CMK (cell line): ENCODE results near the gene TEX12.
A peak's percentile ranks its signal among the peaks of the same experiment; 100 is the strongest.

ENCODE experiments used
- DNase-seq: peaks from one replicate; pipeline ENCODE4 v3.0.0-alpha.2; 2010; ENCODE audit warnings: low read depth

The TEX12 gene

DNA sequence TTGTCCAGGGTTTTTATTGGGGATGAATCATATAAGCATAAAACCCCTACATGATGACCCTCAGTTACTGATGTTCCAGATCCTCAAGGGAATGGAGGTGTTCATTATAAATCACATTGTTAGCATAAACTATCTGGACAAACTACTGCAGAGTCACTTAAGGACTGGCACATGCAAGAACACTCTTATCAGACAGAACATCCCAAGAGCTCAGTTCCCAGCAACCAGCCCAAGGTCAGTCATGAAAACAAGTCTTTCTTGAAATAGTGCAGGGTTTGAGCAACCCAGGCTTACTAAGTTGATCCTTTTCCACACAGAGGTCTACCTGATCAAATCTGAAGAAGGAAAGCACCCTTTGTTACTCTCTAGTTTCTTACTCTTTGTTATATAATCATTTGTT lies 45.5 kb downstream of the TEX12 start:
- no peak for DNase-seq

DNA sequence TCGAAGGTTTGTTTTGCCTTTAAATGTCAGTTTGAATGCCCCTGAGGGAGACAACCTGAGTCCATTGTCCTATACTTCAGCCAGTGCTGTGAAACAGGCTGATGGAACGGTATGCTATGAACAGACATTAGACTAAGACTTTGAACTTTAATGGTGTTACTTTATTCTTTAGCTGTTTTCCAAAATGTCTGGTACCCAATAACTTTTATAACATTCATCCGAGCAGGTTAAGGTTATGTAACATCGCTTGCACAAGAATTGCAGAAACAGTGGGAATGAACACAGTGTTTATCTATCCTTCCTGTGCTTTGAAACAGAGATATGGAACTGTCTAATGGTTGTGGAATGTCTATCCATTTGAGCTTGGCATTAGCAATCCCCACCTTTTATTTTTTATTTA lies 46.6 kb downstream of the TEX12 start:
- DNase-seq, result no peak

DNA sequence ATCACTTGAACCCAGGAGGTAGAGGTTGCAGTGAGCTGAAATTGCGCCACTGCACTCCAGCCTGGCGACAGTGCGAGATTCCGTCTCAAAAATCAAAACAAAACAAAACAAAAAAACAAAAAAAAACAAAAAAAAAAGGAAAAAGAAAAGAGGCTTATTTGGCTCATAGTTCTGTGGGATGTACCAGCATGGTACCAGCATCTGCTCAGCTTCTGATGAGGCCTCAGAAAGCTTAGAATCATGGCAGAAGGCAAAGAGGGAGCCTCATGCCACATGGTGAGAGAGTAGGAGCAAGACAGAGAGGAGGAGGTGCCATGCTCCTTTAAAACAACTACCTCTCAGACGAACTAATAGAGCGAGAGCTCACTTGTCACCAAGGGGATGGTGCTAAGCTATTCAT lies 48.4 kb downstream of the TEX12 start:
- DNase-seq, result no peak

DNA sequence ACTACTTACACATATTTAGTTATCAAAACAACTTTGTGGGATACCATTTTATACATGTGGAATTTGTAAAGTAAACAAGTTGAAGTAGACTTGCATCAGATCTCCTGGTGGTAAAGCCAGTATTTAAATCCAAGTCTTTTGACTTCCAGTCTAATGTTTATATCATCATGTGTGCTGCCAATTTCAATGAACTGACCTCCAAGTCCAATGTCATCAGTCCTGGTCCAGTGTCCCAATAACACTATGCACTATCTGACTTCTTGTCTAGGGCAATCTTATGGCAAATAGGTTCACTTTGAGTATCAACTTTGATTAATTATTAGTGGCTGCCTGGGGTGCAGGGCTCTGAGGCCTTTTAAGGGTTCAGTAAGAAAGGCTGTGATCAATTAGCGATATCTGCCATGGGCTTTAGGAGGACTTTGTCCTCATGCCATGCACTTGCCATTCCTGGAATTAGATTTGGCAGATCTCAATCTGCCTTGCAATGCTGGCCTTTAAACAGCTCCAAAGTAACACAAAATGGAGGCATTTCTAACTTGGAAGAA lies 49.5 kb downstream of the TEX12 start:
- no peak for DNase-seq

DNA sequence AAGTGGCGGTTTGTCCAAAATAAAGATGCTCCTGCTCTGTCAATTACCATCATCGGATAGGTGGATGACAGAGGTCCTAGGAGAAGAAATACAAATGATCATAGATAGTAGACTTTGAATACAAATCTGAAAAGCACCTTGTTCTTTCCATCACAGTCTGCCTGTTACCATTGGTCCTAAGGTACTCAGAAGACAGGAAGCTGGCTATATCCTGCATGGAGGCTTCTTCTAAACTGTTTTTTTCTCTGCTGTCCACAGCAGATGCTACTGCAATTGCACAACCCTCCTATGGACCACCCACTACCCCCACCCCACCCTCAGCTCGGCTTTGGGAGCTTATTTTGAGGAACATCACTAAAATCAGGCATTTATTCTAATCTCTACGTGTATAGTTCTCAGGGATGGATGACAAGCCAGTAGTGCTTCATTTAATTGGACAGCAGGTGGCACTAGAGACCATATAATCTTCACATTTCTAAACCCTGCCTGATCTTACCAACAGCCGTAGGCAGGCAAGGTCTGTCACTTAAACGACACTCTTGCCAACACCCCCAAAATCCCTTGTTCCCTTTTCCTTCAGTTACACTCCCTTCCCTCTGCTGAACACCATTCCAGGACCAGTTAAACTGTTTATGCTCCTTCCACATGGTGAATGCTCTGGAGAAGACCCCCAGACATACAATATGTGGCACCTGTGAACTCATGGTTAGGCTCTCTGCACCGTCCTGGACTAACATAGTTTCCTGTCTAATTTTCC lies 52.5 kb downstream of the TEX12 start:
- DNase-seq, result peak; percentile 35

DNA sequence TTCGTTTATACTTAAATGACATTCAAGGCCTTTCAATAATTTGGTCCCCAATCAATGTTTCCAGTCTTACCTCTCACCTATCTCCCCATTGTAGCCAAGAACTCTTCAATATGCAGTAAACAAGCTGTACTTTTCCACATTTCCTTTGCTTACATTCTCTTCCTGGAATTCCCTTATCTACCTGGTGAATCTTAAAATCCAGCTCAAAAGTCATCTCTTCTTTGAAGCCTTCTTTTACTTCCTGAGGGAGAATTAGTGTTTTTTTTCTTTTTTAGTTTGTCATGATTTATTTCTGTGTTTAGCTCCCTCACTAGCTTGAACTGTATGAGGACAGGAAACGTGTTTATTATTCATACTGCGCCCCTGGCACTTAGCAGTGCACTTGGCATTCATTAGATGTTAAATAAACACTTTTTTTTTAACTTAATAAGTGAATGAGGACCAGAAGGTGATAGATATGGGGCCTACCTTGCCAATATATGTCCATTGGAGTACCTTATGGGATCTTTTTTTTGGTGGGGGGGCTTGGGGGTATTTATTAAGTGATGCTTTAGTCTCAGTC lies 54.2 kb downstream of the TEX12 start:
- no peak for DNase-seq
